ENCODE results near the gene CCNK.
A peak's percentile ranks its signal among the peaks of the same experiment; 100 is the strongest.

The CCNK gene

DNA sequence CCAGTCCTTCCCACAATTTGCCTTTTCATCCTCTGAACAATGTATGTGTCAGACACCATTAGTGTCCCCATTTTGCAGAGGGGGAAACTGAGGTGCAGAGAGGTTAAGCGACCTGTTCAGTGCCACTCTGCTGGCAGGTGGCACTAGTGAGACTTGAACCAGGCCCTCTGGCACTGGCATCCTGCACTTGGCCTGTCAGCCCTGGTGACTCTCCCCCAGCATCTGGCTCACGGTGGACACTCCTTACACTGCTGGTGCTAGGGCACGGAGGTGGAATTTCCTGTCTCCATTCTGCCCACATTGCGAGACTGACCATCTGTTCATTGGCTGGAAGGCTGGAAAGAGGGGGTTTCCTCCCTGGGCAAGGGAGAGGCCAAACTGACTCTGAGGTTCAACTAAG lies 48.7 kb downstream of the CCNK start:
- Histone ChIP-seq H3K27me3 (ENCODE audit: low read depth, low read length) (no peaks in the 10 kb centered on the region), H3K36me3 (ENCODE audit: control insufficient read depth in 1 of 2, insufficient read depth in 2 of 2, low read length in 2 of 2) (no peaks in the 10 kb centered on the region), H3K27ac (ENCODE audit: low read length) (no peak overlapping the region), H3K9me3 (ENCODE audit: control insufficient read depth in 1 of 2, low read length in 2 of 2) (no peaks in the 10 kb centered on the region), H3K4me3 (ENCODE audit: low read depth in 1 of 2, low read length in 2 of 2) (no peak overlapping the region), H3K4me1 (ENCODE audit: control insufficient read depth in 1 of 2, insufficient read depth in 2 of 2, low read length in 2 of 2) (peaks cover 0 to 21% of the 10 kb centered on the region in 2 donors)

- H3K27ac ChIP-seq (ENCODE audit: low read length) = no peak overlapping the region
- H3K36me3 ChIP-seq (ENCODE audit: control insufficient read depth in 1 of 2, insufficient read depth in 2 of 2, low read length in 2 of 2) = no peaks in the 10 kb centered on the region
- H3K27me3 ChIP-seq (ENCODE audit: low read depth, low read length) = no peaks in the 10 kb centered on the region
- no peaks in the 10 kb centered on the region for H3K9me3 ChIP-seq (ENCODE audit: control insufficient read depth in 1 of 2, low read length in 2 of 2)
- H3K4me1 ChIP-seq (ENCODE audit: control insufficient read depth in 1 of 2, insufficient read depth in 2 of 2, low read length in 2 of 2) = peaks cover 0 to 21% of the 10 kb centered on the region in 2 donors
- H3K4me3 ChIP-seq (ENCODE audit: low read depth in 1 of 2, low read length in 2 of 2) = no peak overlapping the region
These were observed 49.4 kb downstream of the CCNK start for GRCh38 chr14:99530407-99531155.

DNA sequence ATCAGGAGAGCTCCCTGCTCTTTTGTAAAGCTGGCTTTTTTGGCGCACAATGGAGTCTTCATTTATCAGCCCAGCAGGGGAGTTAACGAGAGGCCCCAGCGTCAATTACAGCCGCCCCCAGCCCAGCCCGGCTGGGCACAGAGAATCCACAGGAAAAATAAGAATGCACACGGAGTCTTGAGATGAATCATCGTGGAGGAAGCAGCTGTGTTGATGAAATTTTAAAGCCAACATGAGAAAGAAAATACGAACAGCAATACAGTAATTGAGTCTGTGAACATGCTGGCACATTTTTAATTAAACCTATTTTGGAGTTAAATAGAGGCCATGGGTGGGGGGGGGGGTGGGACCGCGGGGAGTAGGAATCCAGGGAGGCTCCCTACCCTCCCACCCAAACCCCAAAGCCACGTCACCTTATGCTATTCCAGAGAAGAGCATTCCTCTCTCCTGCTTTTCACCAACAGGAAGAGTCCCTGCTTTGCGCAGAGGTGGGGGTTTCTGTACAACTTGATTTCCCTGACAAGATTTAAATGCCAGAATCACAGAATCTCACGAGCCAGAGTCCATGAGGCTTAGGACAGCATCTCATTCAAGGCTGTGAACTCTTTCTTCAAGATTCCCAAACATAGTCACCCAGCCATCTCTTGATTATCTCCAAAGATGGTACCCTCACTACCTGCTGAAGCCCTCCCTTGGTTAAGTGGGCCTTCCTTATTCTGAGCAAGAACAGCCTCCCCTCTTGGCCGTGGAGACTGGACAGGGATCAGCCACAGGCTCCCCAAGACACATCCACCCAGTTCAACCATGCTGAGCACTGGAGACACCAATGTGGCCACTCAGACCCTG lies 50.3 kb downstream of the CCNK start:
- Histone ChIP-seq H3K27me3 (ENCODE audit: low read depth, low read length) (no peaks in the 10 kb centered on the region), H3K4me3 (ENCODE audit: low read depth in 1 of 2, low read length in 2 of 2) (no peak overlapping the region), H3K27ac (ENCODE audit: low read length) (no peak overlapping the region), H3K9me3 (ENCODE audit: control insufficient read depth in 1 of 2, low read length in 2 of 2) (no peaks in the 10 kb centered on the region), H3K36me3 (ENCODE audit: control insufficient read depth in 1 of 2, insufficient read depth in 2 of 2, low read length in 2 of 2) (no peaks in the 10 kb centered on the region), H3K4me1 (ENCODE audit: control insufficient read depth in 1 of 2, insufficient read depth in 2 of 2, low read length in 2 of 2) (peaks cover 0 to 15% of the 10 kb centered on the region in 2 donors)

- H3K9me3 ChIP-seq (ENCODE audit: control insufficient read depth in 1 of 2, low read length in 2 of 2) = no peaks in the 10 kb centered on the region
- no peaks in the 10 kb centered on the region for H3K27me3 ChIP-seq (ENCODE audit: low read depth, low read length)
- no peak overlapping the region for H3K27ac ChIP-seq (ENCODE audit: low read length)
- peaks cover 5 to 23% of the 10 kb centered on the region in 2 donors for H3K4me1 ChIP-seq (ENCODE audit: control insufficient read depth in 1 of 2, insufficient read depth in 2 of 2, low read length in 2 of 2)
- no peaks in the 10 kb centered on the region for H3K36me3 ChIP-seq (ENCODE audit: control insufficient read depth in 1 of 2, insufficient read depth in 2 of 2, low read length in 2 of 2)
- no peak overlapping the region for H3K4me3 ChIP-seq (ENCODE audit: low read depth in 1 of 2, low read length in 2 of 2)
These were observed 51.1 kb downstream of the CCNK start for GRCh38 chr14:99532310-99532709.

DNA sequence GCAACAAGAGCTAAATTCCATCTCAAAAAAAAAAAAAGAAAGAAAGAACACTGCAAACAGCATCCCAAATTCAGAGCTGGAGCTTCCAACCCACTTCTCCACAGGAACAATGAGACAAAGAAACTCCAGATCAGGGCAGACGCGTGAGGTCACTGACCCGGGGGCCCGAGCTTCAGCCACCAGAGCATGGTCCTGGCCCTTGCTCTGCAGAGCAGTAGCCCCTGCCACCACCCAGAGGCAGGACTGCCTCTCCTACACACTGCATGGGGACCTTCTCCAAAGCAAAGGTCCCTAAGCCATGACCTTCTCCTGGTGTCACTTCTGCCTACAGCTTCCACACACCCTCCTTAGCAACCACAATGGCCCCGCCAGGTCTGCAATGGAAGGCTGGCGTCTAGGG lies 53.1 kb downstream of the CCNK start:
- no peaks in the 10 kb centered on the region for H3K27me3 ChIP-seq (ENCODE audit: low read depth, low read length)
- H3K36me3 ChIP-seq (ENCODE audit: control insufficient read depth in 1 of 2, insufficient read depth in 2 of 2, low read length in 2 of 2) = no peaks in the 10 kb centered on the region
- peaks cover 5 to 39% of the 10 kb centered on the region in 2 donors for H3K4me1 ChIP-seq (ENCODE audit: control insufficient read depth in 1 of 2, insufficient read depth in 2 of 2, low read length in 2 of 2)
- H3K27ac ChIP-seq (ENCODE audit: low read length) = no peak overlapping the region
- H3K4me3 ChIP-seq (ENCODE audit: low read depth in 1 of 2, low read length in 2 of 2) = no peak overlapping the region
- H3K9me3 ChIP-seq (ENCODE audit: control insufficient read depth in 1 of 2, low read length in 2 of 2) = no peaks in the 10 kb centered on the region

DNA sequence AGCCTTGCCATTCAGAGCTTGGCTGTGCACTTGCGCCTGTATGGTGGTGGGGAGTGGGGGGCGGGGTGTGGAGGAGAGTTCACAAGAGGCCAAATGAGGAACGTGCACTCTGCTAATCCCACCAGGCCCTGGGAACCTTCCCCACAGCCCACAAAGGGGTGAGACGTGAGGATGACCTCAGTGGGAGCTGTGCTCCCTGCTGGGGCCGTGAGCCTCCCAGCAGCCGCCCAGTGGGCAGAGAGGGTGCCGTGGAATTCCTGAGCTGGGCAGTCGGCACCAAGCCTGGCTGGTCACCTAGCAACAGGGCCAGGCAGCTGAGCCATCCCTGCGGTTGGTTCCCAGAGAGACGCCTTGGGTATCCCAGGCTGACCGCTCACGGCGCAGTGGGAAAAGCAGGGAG lies 53.7 kb downstream of the CCNK start:
- H3K27ac ChIP-seq (ENCODE audit: low read length) = no peak overlapping the region
- H3K4me3 ChIP-seq (ENCODE audit: low read depth in 1 of 2, low read length in 2 of 2) = no peak overlapping the region
- peaks cover 5 to 42% of the 10 kb centered on the region in 2 donors for H3K4me1 ChIP-seq (ENCODE audit: control insufficient read depth in 1 of 2, insufficient read depth in 2 of 2, low read length in 2 of 2)

DNA sequence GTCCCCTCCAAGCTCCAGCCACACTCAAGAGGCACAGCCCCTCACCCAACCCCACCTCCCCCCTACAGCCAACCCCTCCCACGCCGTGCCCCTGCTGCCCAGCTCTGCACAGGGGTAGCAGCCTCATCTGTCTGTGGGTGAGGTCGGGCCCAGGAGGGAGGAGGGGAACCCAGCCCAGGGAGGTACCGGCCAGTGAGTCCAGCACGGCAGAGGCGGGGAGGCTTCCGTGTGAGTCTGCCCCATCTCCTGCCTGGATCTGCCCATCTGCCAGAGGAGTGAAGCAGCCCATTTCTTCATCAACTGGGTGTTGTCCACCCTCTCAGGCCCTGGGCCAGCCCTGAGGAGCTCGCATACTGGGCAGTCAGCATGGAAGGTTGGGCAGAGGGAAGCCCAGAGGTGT lies 54.2 kb downstream of the CCNK start:
- no peaks in the 10 kb centered on the region for H3K9me3 ChIP-seq (ENCODE audit: control insufficient read depth in 1 of 2, low read length in 2 of 2)
- no peaks in the 10 kb centered on the region for H3K36me3 ChIP-seq (ENCODE audit: control insufficient read depth in 1 of 2, insufficient read depth in 2 of 2, low read length in 2 of 2)
- H3K27me3 ChIP-seq (ENCODE audit: low read depth, low read length) = no peaks in the 10 kb centered on the region
- no peak overlapping the region for H3K4me3 ChIP-seq (ENCODE audit: low read depth in 1 of 2, low read length in 2 of 2)
- H3K4me1 ChIP-seq (ENCODE audit: control insufficient read depth in 1 of 2, insufficient read depth in 2 of 2, low read length in 2 of 2) = peaks cover 5 to 48% of the 10 kb centered on the region in 2 donors
- no peak overlapping the region for H3K27ac ChIP-seq (ENCODE audit: low read length)

More for the DNA sequence above, 53.7 kb downstream of the CCNK start:
- no peaks in the 10 kb centered on the region for H3K27me3 ChIP-seq (ENCODE audit: low read depth, low read length)
- no peaks in the 10 kb centered on the region for H3K36me3 ChIP-seq (ENCODE audit: control insufficient read depth in 1 of 2, insufficient read depth in 2 of 2, low read length in 2 of 2)
- no peaks in the 10 kb centered on the region for H3K9me3 ChIP-seq (ENCODE audit: control insufficient read depth in 1 of 2, low read length in 2 of 2)

DNA sequence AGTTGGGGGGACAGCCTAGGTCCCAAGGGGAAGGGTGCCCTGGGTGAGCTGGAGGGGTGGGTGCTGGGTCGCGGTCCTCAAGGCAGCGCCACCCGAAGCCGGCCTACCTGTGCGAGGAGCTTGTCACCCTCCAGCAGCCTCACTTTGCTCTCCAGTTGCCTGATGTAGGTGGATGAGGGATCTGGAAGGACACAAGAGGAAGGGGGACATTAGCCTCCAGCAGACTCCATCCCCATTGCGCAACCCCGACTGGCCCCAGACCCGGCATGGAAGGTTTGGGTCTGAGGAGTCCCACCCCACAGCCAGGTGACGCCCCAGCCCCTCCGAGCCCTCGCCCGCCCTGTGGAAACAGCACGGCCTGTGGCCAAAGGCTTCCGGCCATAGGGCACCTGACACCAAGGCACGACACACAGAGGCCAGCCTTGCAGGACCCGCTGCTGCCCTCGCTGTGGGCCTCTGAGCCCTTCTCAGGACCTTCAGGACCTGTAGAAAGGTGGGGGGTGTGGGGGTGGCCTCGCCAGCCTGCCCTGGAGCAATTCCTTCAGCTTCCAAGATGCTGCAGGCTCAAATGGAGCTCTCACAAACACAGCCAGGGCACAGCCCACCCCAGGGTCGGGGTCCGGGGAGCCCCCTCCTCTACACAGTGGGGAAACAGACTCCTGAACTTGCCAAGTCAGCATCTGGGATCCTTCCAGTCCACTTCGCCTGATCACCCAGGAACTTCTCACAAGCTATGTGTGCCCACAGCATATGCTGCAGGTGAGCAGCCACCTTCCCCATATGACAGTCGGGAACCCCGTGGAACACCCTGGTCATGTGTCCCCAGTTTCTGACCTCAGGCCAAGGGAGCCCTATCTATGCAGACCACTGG lies 54.9 kb downstream of the CCNK start:
- H3K4me1 ChIP-seq (ENCODE audit: control insufficient read depth in 1 of 2, insufficient read depth in 2 of 2, low read length in 2 of 2) = peaks cover 5 to 54% of the 10 kb centered on the region in 2 donors
- no peak overlapping the region for H3K27ac ChIP-seq (ENCODE audit: low read length)
- no peaks in the 10 kb centered on the region for H3K36me3 ChIP-seq (ENCODE audit: control insufficient read depth in 1 of 2, insufficient read depth in 2 of 2, low read length in 2 of 2)
- H3K4me3 ChIP-seq (ENCODE audit: low read depth in 1 of 2, low read length in 2 of 2) = no peak overlapping the region
- no peaks in the 10 kb centered on the region for H3K27me3 ChIP-seq (ENCODE audit: low read depth, low read length)
- H3K9me3 ChIP-seq (ENCODE audit: control insufficient read depth in 1 of 2, low read length in 2 of 2) = no peaks in the 10 kb centered on the region

- peak overlapping the region; percentile 60 for H3K27ac ChIP-seq (ENCODE audit: low read length)
- H3K36me3 ChIP-seq (ENCODE audit: control insufficient read depth in 1 of 2, insufficient read depth in 2 of 2, low read length in 2 of 2) = no peaks in the 10 kb centered on the region
- H3K9me3 ChIP-seq (ENCODE audit: control insufficient read depth in 1 of 2, low read length in 2 of 2) = no peaks in the 10 kb centered on the region
- H3K4me1 ChIP-seq (ENCODE audit: control insufficient read depth in 1 of 2, insufficient read depth in 2 of 2, low read length in 2 of 2) = peaks cover 5 to 67% of the 10 kb centered on the region in 2 donors
- H3K4me3 ChIP-seq (ENCODE audit: low read depth in 1 of 2, low read length in 2 of 2) = no peak overlapping the region
- no peaks in the 10 kb centered on the region for H3K27me3 ChIP-seq (ENCODE audit: low read depth, low read length)
These were observed 56.2 kb downstream of the CCNK start for GRCh38 chr14:99537399-99537798.

- Histone ChIP-seq H3K27ac (ENCODE audit: low read length) (peak overlapping the region; percentile 60), H3K9me3 (ENCODE audit: control insufficient read depth in 1 of 2, low read length in 2 of 2) (no peaks in the 10 kb centered on the region), H3K4me3 (ENCODE audit: low read depth in 1 of 2, low read length in 2 of 2) (no peak overlapping the region), H3K4me1 (ENCODE audit: control insufficient read depth in 1 of 2, insufficient read depth in 2 of 2, low read length in 2 of 2) (peaks cover 5 to 67% of the 10 kb centered on the region in 2 donors), H3K36me3 (ENCODE audit: control insufficient read depth in 1 of 2, insufficient read depth in 2 of 2, low read length in 2 of 2) (no peaks in the 10 kb centered on the region), H3K27me3 (ENCODE audit: low read depth, low read length) (no peaks in the 10 kb centered on the region)
These were observed 57.1 kb downstream of the CCNK start for GRCh38 chr14:99538275-99538674.

DNA sequence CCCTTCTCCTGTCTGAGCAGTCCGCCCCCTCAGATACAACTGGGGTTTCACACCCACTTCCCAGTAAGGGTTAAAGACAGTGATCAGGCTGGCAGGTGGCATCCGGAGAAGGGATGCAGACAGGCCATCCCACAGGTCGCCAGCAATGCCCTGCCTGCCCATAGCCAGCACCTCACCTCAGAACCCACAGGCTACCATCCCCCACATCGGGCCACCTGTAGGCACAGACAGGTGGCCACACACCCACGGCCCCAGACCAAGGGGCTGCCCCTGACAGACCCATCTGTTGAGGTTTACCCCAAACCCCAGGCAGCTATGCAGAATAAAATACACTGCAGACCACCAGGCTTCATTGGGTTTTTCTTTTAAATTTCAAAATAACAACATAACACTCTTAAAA lies 57.5 kb downstream of the CCNK start:
- no peak overlapping the region for H3K27ac ChIP-seq (ENCODE audit: low read length)
- peaks cover 5 to 67% of the 10 kb centered on the region in 2 donors for H3K4me1 ChIP-seq (ENCODE audit: control insufficient read depth in 1 of 2, insufficient read depth in 2 of 2, low read length in 2 of 2)
- no peak overlapping the region for H3K4me3 ChIP-seq (ENCODE audit: low read depth in 1 of 2, low read length in 2 of 2)
- no peaks in the 10 kb centered on the region for H3K27me3 ChIP-seq (ENCODE audit: low read depth, low read length)
- no peaks in the 10 kb centered on the region for H3K9me3 ChIP-seq (ENCODE audit: control insufficient read depth in 1 of 2, low read length in 2 of 2)
- H3K36me3 ChIP-seq (ENCODE audit: control insufficient read depth in 1 of 2, insufficient read depth in 2 of 2, low read length in 2 of 2) = no peaks in the 10 kb centered on the region
